HS-27A (cell line): ENCODE results near the gene MACROD2.
"Not testable (repeated sequence)": the region's sequence is repeated elsewhere in the genome, so short reads cannot be mapped to it uniquely, and the experiment has no call there.

Experiments used
- DNase-seq: peaks from one replicate; pipeline ENCODE4 v3.0.0-alpha.2; 2012; ENCODE audit warnings: low read depth, missing footprints

Gene MACROD2

GRCh38 chr20:15976047-15976736 is 1980.9 kb downstream of the MACROD2 start:
- no peak for DNase-seq

GRCh38 chr20:15977026-15977425 is 1981.7 kb downstream of the MACROD2 start:
- no peak for DNase-seq

GRCh38 chr20:15977758-15978157 is 1982.4 kb downstream of the MACROD2 start:
- no peak for DNase-seq

- not testable (repeated sequence) for DNase-seq
Measured at GRCh38 chr20:15985494-15986368, 1990.4 kb downstream of the MACROD2 start.

GRCh38 chr20:15986690-15987089 is 1991.4 kb downstream of the MACROD2 start:
- no peak for DNase-seq

- DNase-seq = no peak
Measured at GRCh38 chr20:15991279-15991678, 1996.0 kb downstream of the MACROD2 start.

GRCh38 chr20:15992564-15992963 is 1997.2 kb downstream of the MACROD2 start:
- peak; percentile 17 for DNase-seq

GRCh38 chr20:16000112-16000511 is 2004.8 kb downstream of the MACROD2 start:
- DNase-seq = no peak

- DNase-seq = no peak
Measured at GRCh38 chr20:16001286-16001685, 2006.0 kb downstream of the MACROD2 start.

- DNase-seq = no peak
Measured at GRCh38 chr20:16003310-16003709, 2008.0 kb downstream of the MACROD2 start.

- no peak for DNase-seq
Measured at GRCh38 chr20:16004108-16004854, 2009.0 kb downstream of the MACROD2 start.

GRCh38 chr20:16005021-16005914 is 2010.0 kb downstream of the MACROD2 start:
- DNase-seq = no peak

- no peak for DNase-seq
Measured at GRCh38 chr20:16005915-16006493, 2010.7 kb downstream of the MACROD2 start.

- no peak for DNase-seq
Measured at GRCh38 chr20:16007164-16007563, 2011.8 kb downstream of the MACROD2 start.

GRCh38 chr20:16007962-16008361 is 2012.6 kb downstream of the MACROD2 start:
- no peak for DNase-seq

GRCh38 chr20:16011056-16011455 is 2015.7 kb downstream of the MACROD2 start:
- no peak for DNase-seq

GRCh38 chr20:16011519-16011918 is 2016.2 kb downstream of the MACROD2 start:
- no peak for DNase-seq

- not testable (repeated sequence) for DNase-seq
Measured at GRCh38 chr20:16012934-16013333, 2017.6 kb downstream of the MACROD2 start.

- DNase-seq = no peak
Measured at GRCh38 chr20:16013631-16014030, 2018.3 kb downstream of the MACROD2 start.

GRCh38 chr20:16014436-16014835 is 2019.1 kb downstream of the MACROD2 start:
- DNase-seq = no peak

GRCh38 chr20:16017656-16018055 is 2022.3 kb downstream of the MACROD2 start:
- no peak for DNase-seq
